Left forelimb (tissue), 1 donor: ENCODE data around the gene FBXL7.

Source experiments
- DNase-seq: peaks from one replicate; pipeline ENCODE4 v3.0.0-alpha.2; 2018; ENCODE audit warnings: low spot score

Gene FBXL7

DNA sequence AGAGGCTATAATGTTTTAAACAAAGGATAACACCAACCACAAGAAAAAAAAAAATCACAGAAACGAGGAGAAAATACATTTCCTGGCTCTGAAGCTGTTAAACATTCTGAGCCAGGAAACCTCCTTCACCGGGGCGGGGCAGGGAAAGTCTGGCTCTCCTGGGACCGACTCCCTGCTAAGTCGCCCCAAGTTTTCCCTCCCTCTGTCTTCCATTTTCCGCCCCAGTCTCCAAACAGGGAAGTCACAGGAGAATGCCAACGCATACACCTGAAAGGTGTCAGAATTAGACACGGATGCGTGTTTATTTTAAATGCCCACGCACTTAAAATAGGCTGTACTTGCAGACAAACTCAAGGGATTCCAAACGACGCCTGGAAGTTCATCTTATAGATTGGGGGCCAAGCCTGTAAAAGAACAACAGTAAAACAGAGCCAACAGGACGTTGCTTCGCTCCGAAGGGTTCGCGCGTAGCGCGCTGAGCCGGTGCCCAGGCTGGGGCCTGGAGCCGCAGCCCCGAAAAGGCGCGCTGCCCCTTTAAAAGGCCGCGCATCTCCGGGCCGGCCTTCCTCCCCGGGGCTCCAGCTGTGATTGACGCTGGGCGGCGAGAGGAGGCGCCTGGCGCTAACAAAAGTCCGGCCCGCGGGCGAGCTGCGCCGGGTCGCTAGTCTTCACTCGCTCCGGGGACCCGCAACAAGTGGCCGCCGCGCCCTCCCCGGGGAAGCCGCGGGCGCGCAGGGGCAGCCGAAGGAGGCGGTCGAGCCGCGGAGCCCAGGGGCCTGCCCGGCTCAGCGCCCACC is at the start of gene FBXL7:
Gene FBXL7, plus strand, starts transcription at position 653 of the 797 bp plus-strand sequence.
- DNase-seq, result peak; percentile 88

DNA sequence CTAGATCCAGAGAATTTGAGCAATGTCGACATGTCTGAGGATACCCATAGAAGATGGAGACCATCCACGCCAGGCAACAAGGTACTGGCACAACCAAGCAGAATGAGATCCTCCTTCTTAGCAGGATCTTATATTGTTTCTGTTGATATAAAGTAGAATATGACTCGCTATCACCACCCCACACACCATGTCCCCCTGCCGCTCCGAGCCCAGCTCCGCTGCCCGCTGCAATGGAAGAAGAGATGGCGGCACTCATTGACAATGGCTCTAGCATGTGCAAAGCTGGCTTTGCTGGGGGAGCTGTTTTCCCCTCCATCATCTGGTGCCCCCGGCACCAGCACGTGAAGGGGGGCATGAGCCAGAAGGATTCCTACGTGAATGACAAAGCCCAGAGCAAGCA is 49.5 kb upstream of the FBXL7 start:
- no peak for DNase-seq

- no peak for DNase-seq
Observed at GRCh38 chr5:15450949-15451348, 49.0 kb upstream of the FBXL7 start.

GRCh38 chr5:15452030-15452429 is 48.0 kb upstream of the FBXL7 start:
- DNase-seq, result no peak

- no peak for DNase-seq
Observed at GRCh38 chr5:15452781-15453180, 47.2 kb upstream of the FBXL7 start.

DNA sequence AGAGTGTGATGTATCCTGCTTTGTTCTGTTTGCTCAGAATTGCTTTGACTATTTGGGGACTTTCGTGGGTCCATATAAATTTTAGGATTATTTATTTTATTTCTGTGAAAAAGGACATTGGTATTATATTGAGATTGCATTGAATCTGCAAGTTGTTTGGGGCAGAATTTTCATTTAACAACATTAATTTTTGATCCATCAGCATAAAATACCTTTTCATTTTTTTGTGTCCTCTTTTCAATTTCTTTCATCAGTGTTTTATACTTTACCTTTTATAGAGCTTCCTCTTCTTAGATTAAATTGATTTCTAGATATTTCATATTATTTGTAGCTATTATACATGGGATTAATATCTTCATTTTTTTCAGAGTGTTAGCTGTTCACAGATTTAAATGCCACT is 40.8 kb upstream of the FBXL7 start:
- DNase-seq, result no peak

DNA sequence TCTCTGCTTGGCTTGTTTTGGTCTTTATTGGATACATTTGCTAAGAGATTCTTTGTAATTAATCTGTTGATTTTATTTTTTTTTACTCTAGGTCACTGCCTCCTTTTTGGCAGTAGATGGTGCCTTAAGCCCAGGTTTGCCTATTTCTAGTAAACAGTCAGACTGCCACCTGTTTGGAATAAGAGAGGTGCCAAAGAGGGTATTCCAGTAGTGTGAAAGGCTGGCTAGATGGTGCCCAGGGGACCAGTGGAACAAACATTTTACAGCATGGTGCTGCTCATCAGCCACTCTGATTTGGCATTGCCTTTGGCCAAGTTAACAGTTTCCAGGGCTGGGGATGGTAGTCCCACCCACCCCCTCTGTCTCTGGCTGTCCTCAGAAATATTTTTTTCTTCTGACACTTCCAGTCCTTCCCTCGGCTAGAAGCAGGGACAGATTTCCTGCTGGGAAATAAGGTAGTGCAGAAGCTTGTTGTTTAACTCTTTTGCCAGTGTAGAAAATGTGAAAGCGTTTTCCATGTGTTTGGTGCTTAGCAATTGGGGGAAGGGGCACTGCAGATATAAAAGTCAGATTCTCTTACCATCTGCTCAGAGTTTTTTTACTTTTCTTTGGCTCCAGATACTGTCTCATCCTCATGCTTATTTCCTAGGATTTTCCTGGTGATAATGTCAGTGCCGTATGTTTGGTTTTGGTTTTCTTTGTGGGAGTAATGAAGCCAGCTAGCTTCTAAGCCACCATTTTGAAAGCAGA is 36.6 kb upstream of the FBXL7 start:
- no peak for DNase-seq

DNA sequence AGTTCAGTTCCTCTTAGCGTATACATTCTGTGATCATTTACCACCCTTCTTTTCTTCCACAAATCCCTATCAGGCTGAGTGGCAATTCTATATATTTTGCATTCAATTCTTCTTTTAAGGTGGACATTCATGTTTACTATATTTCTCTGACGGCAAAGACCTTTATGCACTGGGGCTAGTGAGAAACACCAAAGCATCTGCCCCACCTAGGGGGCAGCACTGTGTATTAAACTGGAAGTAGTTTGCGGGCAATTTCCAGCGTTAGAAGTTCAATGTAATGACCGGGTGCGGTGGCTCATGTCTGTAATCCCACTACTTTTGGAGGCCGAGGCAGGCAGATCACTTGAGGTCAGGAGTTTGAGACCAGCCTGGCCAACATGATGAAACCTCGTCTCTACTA is 27.9 kb upstream of the FBXL7 start:
- no peak for DNase-seq

DNA sequence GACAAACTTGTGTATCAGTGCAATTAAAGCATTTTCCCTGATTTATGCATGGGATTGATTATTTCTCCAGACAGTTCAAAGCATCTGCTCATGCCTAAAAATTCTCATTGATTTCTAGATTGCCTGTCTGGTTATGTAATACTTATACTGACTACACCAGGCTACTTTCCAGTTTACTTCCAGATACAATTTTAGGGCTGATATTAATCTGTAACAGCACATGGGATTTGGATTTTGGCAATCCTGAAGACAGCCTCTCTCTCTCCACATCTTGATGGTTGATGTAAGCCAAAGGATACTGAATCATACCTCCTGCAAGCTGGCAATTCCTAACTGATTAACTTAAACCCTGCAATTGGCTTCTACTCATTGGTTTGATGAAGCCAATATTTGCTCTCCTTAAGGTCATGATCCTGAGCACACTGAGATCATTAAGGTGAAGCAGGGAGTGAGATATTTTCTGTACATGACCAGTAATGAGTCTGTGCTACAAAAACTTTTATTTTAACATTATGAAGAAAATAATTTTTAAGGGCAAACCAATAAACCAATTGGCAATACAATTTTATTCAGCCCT is 25.7 kb upstream of the FBXL7 start:
- no peak for DNase-seq

DNA sequence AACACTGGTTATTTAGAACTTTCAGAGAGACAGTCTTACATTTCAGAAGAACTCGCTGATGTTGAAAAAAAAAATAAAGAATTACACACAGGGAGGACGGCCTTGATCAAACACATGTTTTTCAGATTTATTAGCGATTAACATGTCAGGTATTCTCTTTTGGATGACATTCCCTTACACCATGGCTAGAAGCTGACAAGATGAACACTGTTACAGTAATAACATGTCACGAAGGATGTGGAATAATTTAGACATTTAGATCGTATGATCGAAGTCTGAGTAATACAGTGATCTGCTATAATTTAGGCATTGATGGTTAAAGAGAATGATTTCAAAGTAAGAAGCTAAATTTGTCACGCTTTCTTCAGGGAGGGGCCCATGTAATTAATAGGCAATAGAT is 24.6 kb upstream of the FBXL7 start:
- no peak for DNase-seq

GRCh38 chr5:15476977-15477376 is 23.0 kb upstream of the FBXL7 start:
- no peak for DNase-seq

DNA sequence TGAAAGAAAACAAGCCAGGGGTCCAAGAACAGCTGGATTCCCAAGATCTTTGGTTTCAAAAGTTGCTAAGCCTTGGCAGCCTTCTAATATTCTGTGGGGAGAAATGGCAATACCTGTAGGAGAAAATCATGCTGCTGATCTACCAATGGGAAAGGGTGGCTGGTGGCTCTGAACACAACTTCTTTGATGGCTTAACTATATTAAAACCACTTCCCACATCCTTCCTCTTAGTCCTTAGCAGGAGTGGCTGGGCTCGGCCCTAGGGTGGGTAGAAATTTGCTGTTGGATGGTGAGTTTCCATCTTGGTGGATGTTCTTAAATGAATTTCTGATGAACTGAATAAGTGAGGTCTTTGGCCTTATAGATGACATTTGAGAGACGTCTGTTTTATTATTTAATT is 19.5 kb upstream of the FBXL7 start:
- DNase-seq, result no peak

DNA sequence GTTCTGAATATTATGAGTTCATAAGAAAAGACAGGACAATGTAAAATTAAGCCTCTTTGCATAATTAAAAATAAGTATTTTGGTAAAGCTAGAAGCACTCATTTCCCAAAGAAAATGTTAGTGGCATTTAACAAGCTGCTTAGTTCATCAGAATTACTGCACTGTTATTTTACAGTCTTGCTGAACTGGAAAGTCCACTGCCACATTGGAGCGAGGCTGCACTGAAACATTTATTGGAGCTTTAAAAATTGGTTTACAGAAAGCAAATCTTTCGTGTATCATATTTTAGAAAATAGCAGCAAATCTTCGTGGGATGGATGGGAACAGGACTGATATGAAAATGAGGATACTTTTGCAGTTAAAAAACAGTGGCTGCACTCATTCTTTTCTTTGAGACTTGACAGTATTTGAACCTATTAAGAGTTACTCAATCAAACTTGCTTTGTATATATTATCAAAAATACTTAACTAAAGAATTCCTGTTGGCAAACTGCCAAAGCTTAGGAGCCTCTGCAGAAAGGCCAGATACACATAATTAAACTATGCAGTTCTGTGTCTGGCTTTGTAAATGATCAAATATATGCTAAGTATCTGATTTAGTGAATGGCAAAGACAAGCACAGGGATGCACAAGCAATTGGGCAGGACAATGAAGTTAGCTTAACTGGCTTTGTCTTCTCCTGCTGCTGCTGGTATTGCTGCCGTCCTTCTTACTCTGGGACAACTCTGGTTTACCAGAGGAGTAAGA is 16.5 kb upstream of the FBXL7 start:
- no peak for DNase-seq

GRCh38 chr5:15487228-15487627 is 12.8 kb upstream of the FBXL7 start:
- DNase-seq, result no peak

GRCh38 chr5:15489571-15490235 is 10.3 kb upstream of the FBXL7 start:
- no peak for DNase-seq

GRCh38 chr5:15492545-15492944 is 7.4 kb upstream of the FBXL7 start:
- DNase-seq, result no peak

- DNase-seq, result no peak
Observed at GRCh38 chr5:15493501-15493900, 6.5 kb upstream of the FBXL7 start.

GRCh38 chr5:15495026-15495425 is 5.0 kb upstream of the FBXL7 start:
- DNase-seq, result no peak

DNA sequence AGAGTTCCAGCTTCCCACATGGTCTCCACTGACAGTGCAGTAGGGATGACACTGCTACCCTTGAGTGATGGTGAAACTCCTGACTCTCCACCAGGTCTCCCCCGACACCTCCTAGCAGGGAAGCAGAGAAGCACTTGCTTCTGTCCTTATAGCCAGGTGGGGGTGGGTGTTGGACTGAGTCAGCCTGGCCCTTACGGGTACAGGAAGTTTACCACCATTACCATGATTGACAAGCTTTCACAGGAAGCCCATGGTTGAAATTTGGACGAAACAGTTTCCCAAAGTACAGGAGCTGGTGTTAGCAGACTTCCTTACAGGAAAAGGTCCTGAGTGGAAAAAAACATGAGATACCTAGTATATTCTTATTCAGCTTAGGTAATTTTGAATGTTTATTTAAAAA is 3.1 kb upstream of the FBXL7 start:
- no peak for DNase-seq

- DNase-seq, result peak; percentile 76
Observed at GRCh38 chr5:15500325-15501001, 483 bp downstream of the FBXL7 start.

GRCh38 chr5:15501091-15501791 is 1.3 kb downstream of the FBXL7 start:
- peak; percentile 80 for DNase-seq
